ENCODE data around the gene EVA1B. TPM values are rescaled to one million over a fixed set of nuclear protein-coding genes. Genes with fewer than 3 reads are reported as not detected.

EVA1B gene
- total and polyA plus RNA-seq, 2 donors from 2014 or later: 31.8 to 91.8 TPM

DNA sequence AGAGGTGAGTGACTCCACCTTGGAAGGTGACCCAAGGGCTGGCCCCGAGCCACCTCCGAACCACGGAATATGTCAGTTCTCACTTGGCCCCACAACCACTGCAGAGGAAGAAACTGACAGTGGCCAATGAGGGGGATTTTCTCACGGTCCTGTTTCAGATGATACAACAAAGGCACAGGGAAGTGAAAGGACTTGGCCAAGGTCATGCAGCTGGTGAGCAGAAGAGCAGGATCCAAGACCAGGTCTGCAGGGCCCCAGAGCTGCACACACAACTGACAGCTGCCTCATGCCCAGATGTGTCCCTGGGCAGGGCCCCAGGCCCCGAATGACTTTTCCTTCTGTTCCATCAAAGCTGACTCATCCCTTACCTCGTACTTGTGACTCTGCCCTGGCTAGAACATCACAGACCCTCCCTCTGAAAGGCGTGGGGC, 25.8 kb upstream of the EVA1B start:
- FAIRE-seq: no peak
- H3K36me3 ChIP-seq (ENCODE audit: control insufficient read depth in 2 of 3, insufficient read depth in 3 of 3, low read length in 3 of 3): peaks cover 2 to 32% (median 29%) of the 10 kb centered on the region in 3 donors
- intact Hi-C loops (cut with DNase I): no loop called here

GRCh38 chr1:36346741-36347370, 23.4 kb upstream of the EVA1B start:
- H3K36me3 ChIP-seq (ENCODE audit: control insufficient read depth in 2 of 3, insufficient read depth in 3 of 3, low read length in 3 of 3): peaks cover 2 to 30% (median 29%) of the 10 kb centered on the region in 3 donors

More for the DNA sequence above, 25.8 kb upstream of the EVA1B start:
- no peaks in the 10 kb centered on the region for H3K9me3 ChIP-seq (ENCODE audit: control insufficient read depth in 2 of 3, insufficient read depth in 1 of 3, low read length in 3 of 3)
- H3K27ac ChIP-seq (ENCODE audit: low read depth in 2 of 2, low read length in 2 of 2): no peak overlapping the region
- no peak for DNase-seq
- H3K4me3 ChIP-seq (ENCODE audit: low read length in 3 of 3): no peak overlapping the region
- no peak overlapping the region for H3K9ac ChIP-seq (ENCODE audit: low read length in 3 of 3)
- H3K4me1 ChIP-seq (ENCODE audit: control insufficient read depth in 2 of 3, insufficient read depth in 2 of 3, low read depth in 1 of 3, low read length in 3 of 3): peaks cover 5 to 23% (median 10%) of the 10 kb centered on the region in 3 donors
- H3K27me3 ChIP-seq (ENCODE audit: control insufficient read depth, insufficient read depth, low read length): no peaks in the 10 kb centered on the region
- TF ChIP-seq CTCF (IDR thresholded peaks at IDR 0.05; ENCODE audit: borderline replicate concordance, extremely low read depth, insufficient read depth): no peak

GRCh38 chr1:36345353-36345752, 21.9 kb upstream of the EVA1B start:
- intact Hi-C loops (cut with DNase I): no loop called here
- Histone ChIP-seq H3K4me3 (ENCODE audit: low read length in 3 of 3) (no peak overlapping the region), H3K4me1 (ENCODE audit: control insufficient read depth in 2 of 3, insufficient read depth in 2 of 3, low read depth in 1 of 3, low read length in 3 of 3) (peaks cover 0 to 4% (median 0%) of the 10 kb centered on the region in 3 donors), H3K9me3 (ENCODE audit: control insufficient read depth in 2 of 3, insufficient read depth in 1 of 3, low read length in 3 of 3) (no peaks in the 10 kb centered on the region), H3K36me3 (ENCODE audit: control insufficient read depth in 2 of 3, insufficient read depth in 3 of 3, low read length in 3 of 3) (peaks cover 2 to 34% (median 29%) of the 10 kb centered on the region in 3 donors), H3K9ac (ENCODE audit: low read length in 3 of 3) (no peak overlapping the region), H3K27ac (ENCODE audit: low read depth in 2 of 2, low read length in 2 of 2) (no peak overlapping the region), H3K27me3 (ENCODE audit: control insufficient read depth, insufficient read depth, low read length) (no peaks in the 10 kb centered on the region)
- TF ChIP-seq CTCF (IDR thresholded peaks at IDR 0.05; ENCODE audit: borderline replicate concordance, extremely low read depth, insufficient read depth): no peak
- DNase-seq (no peak), FAIRE-seq (no peak)

More at GRCh38 chr1:36346741-36347370, 23.4 kb upstream of the EVA1B start:
- Histone ChIP-seq H3K9ac (ENCODE audit: low read length in 3 of 3) (no peak overlapping the region), H3K27ac (ENCODE audit: low read depth in 2 of 2, low read length in 2 of 2) (no peak overlapping the region), H3K9me3 (ENCODE audit: control insufficient read depth in 2 of 3, insufficient read depth in 1 of 3, low read length in 3 of 3) (no peaks in the 10 kb centered on the region), H3K27me3 (ENCODE audit: control insufficient read depth, insufficient read depth, low read length) (no peaks in the 10 kb centered on the region), H3K4me1 (ENCODE audit: control insufficient read depth in 2 of 3, insufficient read depth in 2 of 3, low read depth in 1 of 3, low read length in 3 of 3) (peaks cover 0 to 11% (median 6%) of the 10 kb centered on the region in 3 donors), H3K4me3 (ENCODE audit: low read length in 3 of 3) (no peak overlapping the region)
- intact Hi-C loops (cut with DNase I): no loop called here
- DNase-seq (no peak), FAIRE-seq (no peak)
- no peak for TF ChIP-seq CTCF (IDR thresholded peaks at IDR 0.05; ENCODE audit: borderline replicate concordance, extremely low read depth, insufficient read depth)

Measured in kidney (tissue), 14 donors.